ENCODE measurements around the gene TMCC2.

GRCh38 chr1:205293350-205294074, 65.8 kb downstream of the TMCC2 start:
- TF ChIP-seq POLR2A (IDR thresholded peaks at IDR 0.05; ENCODE audit: extremely low read depth, insufficient read length) (no peak), CTCF (IDR thresholded peaks at IDR 0.05; ENCODE audit: low read depth, low read length) (no peak), MYC (IDR thresholded peaks at IDR 0.05; ENCODE audit: low read depth, low read length) (no peak)
